Keratinocyte (primary cell): ENCODE data around the gene DUSP16.

Experiments
- EZH2 ChIP-seq: IDR thresholded peaks from one replicate; pipeline ENCODE4 v1.6.1; 2012; ENCODE audit warnings: inconsistent platforms, mild to moderate bottlenecking, low read length, moderate library complexity
- TF ChIP-seq, protein P1 (sequence below), 3 experiments: IDR thresholded peaks in 1 of 3; conservative IDR thresholded peaks in 1 of 3; optimal IDR thresholded peaks in 1 of 3; 2 replicates in 2 of 3; 3 replicates in 1 of 3; pipeline versions ENCODE3 to v1.5.1; 2011; ENCODE audit warnings: low read length in 3 of 3, mild to moderate bottlenecking in 3 of 3, moderate library complexity in 2 of 3, control low read depth in 1 of 3, inconsistent platforms in 1 of 3; ENCODE audit not compliant: insufficient read depth in 2 of 3; ENCODE audit errors: extremely low read depth in 1 of 3

GRCh38 chr12:12540261-12541013 is 22.2 kb downstream of the DUSP16 start:
- TF ChIP-seq, protein P1, sequence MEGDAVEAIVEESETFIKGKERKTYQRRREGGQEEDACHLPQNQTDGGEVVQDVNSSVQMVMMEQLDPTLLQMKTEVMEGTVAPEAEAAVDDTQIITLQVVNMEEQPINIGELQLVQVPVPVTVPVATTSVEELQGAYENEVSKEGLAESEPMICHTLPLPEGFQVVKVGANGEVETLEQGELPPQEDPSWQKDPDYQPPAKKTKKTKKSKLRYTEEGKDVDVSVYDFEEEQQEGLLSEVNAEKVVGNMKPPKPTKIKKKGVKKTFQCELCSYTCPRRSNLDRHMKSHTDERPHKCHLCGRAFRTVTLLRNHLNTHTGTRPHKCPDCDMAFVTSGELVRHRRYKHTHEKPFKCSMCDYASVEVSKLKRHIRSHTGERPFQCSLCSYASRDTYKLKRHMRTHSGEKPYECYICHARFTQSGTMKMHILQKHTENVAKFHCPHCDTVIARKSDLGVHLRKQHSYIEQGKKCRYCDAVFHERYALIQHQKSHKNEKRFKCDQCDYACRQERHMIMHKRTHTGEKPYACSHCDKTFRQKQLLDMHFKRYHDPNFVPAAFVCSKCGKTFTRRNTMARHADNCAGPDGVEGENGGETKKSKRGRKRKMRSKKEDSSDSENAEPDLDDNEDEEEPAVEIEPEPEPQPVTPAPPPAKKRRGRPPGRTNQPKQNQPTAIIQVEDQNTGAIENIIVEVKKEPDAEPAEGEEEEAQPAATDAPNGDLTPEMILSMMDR (optimal IDR thresholded peaks at IDR 0.05 in 1 of 3, IDR thresholded peaks at IDR 0.05 in 1 of 3, conservative IDR thresholded peaks at IDR 0.05 in 1 of 3; ENCODE audit: extremely low read depth in 1 of 3, insufficient read depth in 2 of 3, low read length in 3 of 3), result no peak
- no peak for TF ChIP-seq EZH2
